ENCODE measurements around the gene MRPL27.

MRPL27 gene

GRCh38 chr17:50380369-50381259 is 7.6 kb upstream of the MRPL27 start:
- Histone ChIP-seq H3K4me1 (ENCODE audit: control insufficient read depth, insufficient read depth, low read length) (no peaks in the 10 kb centered on the region), H3K27me3 (ENCODE audit: control insufficient read depth, insufficient read depth, low read length) (no peaks in the 10 kb centered on the region), H3K9ac (ENCODE audit: low read length) (no peak overlapping the region), H3K4me3 (ENCODE audit: low read length) (no peak overlapping the region), H3K27ac (ENCODE audit: low read depth, low read length) (no peak overlapping the region), H3K36me3 (ENCODE audit: control insufficient read depth, insufficient read depth, low read length) (peaks cover 35% of the 10 kb centered on the region)

GRCh38 chr17:50379351-50380132 is 6.6 kb upstream of the MRPL27 start:
- Histone ChIP-seq H3K27ac (ENCODE audit: low read depth, low read length) (no peak overlapping the region), H3K4me1 (ENCODE audit: control insufficient read depth, insufficient read depth, low read length) (no peaks in the 10 kb centered on the region), H3K36me3 (ENCODE audit: control insufficient read depth, insufficient read depth, low read length) (peaks cover 27% of the 10 kb centered on the region), H3K27me3 (ENCODE audit: control insufficient read depth, insufficient read depth, low read length) (no peaks in the 10 kb centered on the region), H3K4me3 (ENCODE audit: low read length) (no peak overlapping the region), H3K9ac (ENCODE audit: low read length) (no peak overlapping the region)

GRCh38 chr17:50375858-50376538 is 3.0 kb upstream of the MRPL27 start:
- peaks cover 8% of the 10 kb centered on the region for H3K36me3 ChIP-seq (ENCODE audit: control insufficient read depth, insufficient read depth, low read length)
- H3K27ac ChIP-seq (ENCODE audit: low read depth, low read length) = no peak overlapping the region
- no peak overlapping the region for H3K4me3 ChIP-seq (ENCODE audit: low read length)

GRCh38 chr17:50373705-50374104 is 721 bp upstream of the MRPL27 start:
- Histone ChIP-seq H3K27me3 (ENCODE audit: control insufficient read depth, insufficient read depth, low read length) (no peaks in the 10 kb centered on the region), H3K36me3 (ENCODE audit: control insufficient read depth, insufficient read depth, low read length) (peaks cover 11% of the 10 kb centered on the region), H3K4me3 (ENCODE audit: low read length) (no peak overlapping the region), H3K27ac (ENCODE audit: low read depth, low read length) (no peak overlapping the region), H3K4me1 (ENCODE audit: control insufficient read depth, insufficient read depth, low read length) (peaks cover 5% of the 10 kb centered on the region), H3K9ac (ENCODE audit: low read length) (no peak overlapping the region)

More at GRCh38 chr17:50375858-50376538, 3.0 kb upstream of the MRPL27 start:
- Histone ChIP-seq H3K4me1 (ENCODE audit: control insufficient read depth, insufficient read depth, low read length) (peaks cover 5% of the 10 kb centered on the region), H3K27me3 (ENCODE audit: control insufficient read depth, insufficient read depth, low read length) (no peaks in the 10 kb centered on the region), H3K9ac (ENCODE audit: low read length) (no peak overlapping the region)

GRCh38 chr17:50372222-50372757 is 694 bp downstream of the MRPL27 start:
- Histone ChIP-seq H3K9ac (ENCODE audit: low read length) (peak overlapping the region; percentile 79), H3K36me3 (ENCODE audit: control insufficient read depth, insufficient read depth, low read length) (peaks cover 21% of the 10 kb centered on the region), H3K27me3 (ENCODE audit: control insufficient read depth, insufficient read depth, low read length) (no peaks in the 10 kb centered on the region), H3K4me3 (ENCODE audit: low read length) (peak overlapping the region; percentile 98), H3K4me1 (ENCODE audit: control insufficient read depth, insufficient read depth, low read length) (peaks cover 5% of the 10 kb centered on the region), H3K27ac (ENCODE audit: low read depth, low read length) (peak overlapping the region; percentile 93)

GRCh38 chr17:50371526-50371925 is 1.5 kb downstream of the MRPL27 start:
- Histone ChIP-seq H3K4me3 (ENCODE audit: low read length) (peak overlapping the region; percentile 98), H3K4me1 (ENCODE audit: control insufficient read depth, insufficient read depth, low read length) (peaks cover 5% of the 10 kb centered on the region), H3K27me3 (ENCODE audit: control insufficient read depth, insufficient read depth, low read length) (no peaks in the 10 kb centered on the region), H3K27ac (ENCODE audit: low read depth, low read length) (no peak overlapping the region), H3K9ac (ENCODE audit: low read length) (no peak overlapping the region), H3K36me3 (ENCODE audit: control insufficient read depth, insufficient read depth, low read length) (peaks cover 26% of the 10 kb centered on the region)

GRCh38 chr17:50370052-50370451 is 2.9 kb downstream of the MRPL27 start:
- peaks cover 5% of the 10 kb centered on the region for H3K4me1 ChIP-seq (ENCODE audit: control insufficient read depth, insufficient read depth, low read length)
- H3K9ac ChIP-seq (ENCODE audit: low read length) = no peak overlapping the region
- no peak overlapping the region for H3K27ac ChIP-seq (ENCODE audit: low read depth, low read length)
- H3K36me3 ChIP-seq (ENCODE audit: control insufficient read depth, insufficient read depth, low read length) = peaks cover 37% of the 10 kb centered on the region
- H3K4me3 ChIP-seq (ENCODE audit: low read length) = no peak overlapping the region
- no peaks in the 10 kb centered on the region for H3K27me3 ChIP-seq (ENCODE audit: control insufficient read depth, insufficient read depth, low read length)

GRCh38 chr17:50367401-50367800 is 5.6 kb downstream of the MRPL27 start:
- peaks cover 37% of the 10 kb centered on the region for H3K36me3 ChIP-seq (ENCODE audit: control insufficient read depth, insufficient read depth, low read length)
- no peak overlapping the region for H3K27ac ChIP-seq (ENCODE audit: low read depth, low read length)
- peaks cover 5% of the 10 kb centered on the region for H3K4me1 ChIP-seq (ENCODE audit: control insufficient read depth, insufficient read depth, low read length)
- H3K27me3 ChIP-seq (ENCODE audit: control insufficient read depth, insufficient read depth, low read length) = no peaks in the 10 kb centered on the region
- no peak overlapping the region for H3K4me3 ChIP-seq (ENCODE audit: low read length)
- H3K9ac ChIP-seq (ENCODE audit: low read length) = no peak overlapping the region

- Histone ChIP-seq H3K27me3 (ENCODE audit: control insufficient read depth, insufficient read depth, low read length) (no peaks in the 10 kb centered on the region), H3K27ac (ENCODE audit: low read depth, low read length) (no peak overlapping the region), H3K4me3 (ENCODE audit: low read length) (no peak overlapping the region), H3K4me1 (ENCODE audit: control insufficient read depth, insufficient read depth, low read length) (peaks cover 2% of the 10 kb centered on the region), H3K9ac (ENCODE audit: low read length) (no peak overlapping the region), H3K36me3 (ENCODE audit: control insufficient read depth, insufficient read depth, low read length) (peaks cover 37% of the 10 kb centered on the region)
Observed at GRCh38 chr17:50365649-50366393, 7.2 kb downstream of the MRPL27 start.

GRCh38 chr17:50365165-50365564 is 7.8 kb downstream of the MRPL27 start:
- Histone ChIP-seq H3K4me3 (ENCODE audit: low read length) (no peak overlapping the region), H3K36me3 (ENCODE audit: control insufficient read depth, insufficient read depth, low read length) (peaks cover 33% of the 10 kb centered on the region), H3K4me1 (ENCODE audit: control insufficient read depth, insufficient read depth, low read length) (peaks cover 2% of the 10 kb centered on the region), H3K27ac (ENCODE audit: low read depth, low read length) (no peak overlapping the region), H3K9ac (ENCODE audit: low read length) (no peak overlapping the region), H3K27me3 (ENCODE audit: control insufficient read depth, insufficient read depth, low read length) (no peaks in the 10 kb centered on the region)

- Histone ChIP-seq H3K36me3 (ENCODE audit: control insufficient read depth, insufficient read depth, low read length) (peaks cover 29% of the 10 kb centered on the region), H3K27ac (ENCODE audit: low read depth, low read length) (no peak overlapping the region), H3K4me1 (ENCODE audit: control insufficient read depth, insufficient read depth, low read length) (peaks cover 2% of the 10 kb centered on the region), H3K9ac (ENCODE audit: low read length) (no peak overlapping the region), H3K27me3 (ENCODE audit: control insufficient read depth, insufficient read depth, low read length) (no peaks in the 10 kb centered on the region), H3K4me3 (ENCODE audit: low read length) (no peak overlapping the region)
Observed at GRCh38 chr17:50364715-50365114, 8.3 kb downstream of the MRPL27 start.

Data from rectal smooth muscle tissue (tissue), 1 donor.